Gastroesophageal sphincter (tissue), 3 donors: Measurements from ENCODE around the gene LRRTM1.

Experiments used
- CTCF ChIP-seq, 4 experiments: fragments of 200-600 bp in 2 of 4; fragments of 450-650 bp in 2 of 4; sonication (generic) in 1 of 4; IDR thresholded peaks; one replicate each; pipeline ENCODE4 v1.5.1; 2017 to 2019; ENCODE audit warnings: antibody characterized with exemption in 4 of 4, mild to moderate bottlenecking in 2 of 4, moderate library complexity in 2 of 4
- POLR2A ChIP-seq, 2 donors: fragments of 450-650 bp; IDR thresholded peaks; one replicate each; pipeline ENCODE4 v1.6.1; 2017; ENCODE audit warnings: antibody characterized with exemption in 2 of 2, mild to moderate bottlenecking in 2 of 2, moderate library complexity in 1 of 2

- TF ChIP-seq CTCF (IDR thresholded peaks at IDR 0.05): no peak
- TF ChIP-seq POLR2A (IDR thresholded peaks at IDR 0.05): no peak
These were observed 45.8 kb downstream of the LRRTM1 start for GRCh38 chr2:80258793-80259192.
